ENCODE results near the gene ADAM12.

DNA sequence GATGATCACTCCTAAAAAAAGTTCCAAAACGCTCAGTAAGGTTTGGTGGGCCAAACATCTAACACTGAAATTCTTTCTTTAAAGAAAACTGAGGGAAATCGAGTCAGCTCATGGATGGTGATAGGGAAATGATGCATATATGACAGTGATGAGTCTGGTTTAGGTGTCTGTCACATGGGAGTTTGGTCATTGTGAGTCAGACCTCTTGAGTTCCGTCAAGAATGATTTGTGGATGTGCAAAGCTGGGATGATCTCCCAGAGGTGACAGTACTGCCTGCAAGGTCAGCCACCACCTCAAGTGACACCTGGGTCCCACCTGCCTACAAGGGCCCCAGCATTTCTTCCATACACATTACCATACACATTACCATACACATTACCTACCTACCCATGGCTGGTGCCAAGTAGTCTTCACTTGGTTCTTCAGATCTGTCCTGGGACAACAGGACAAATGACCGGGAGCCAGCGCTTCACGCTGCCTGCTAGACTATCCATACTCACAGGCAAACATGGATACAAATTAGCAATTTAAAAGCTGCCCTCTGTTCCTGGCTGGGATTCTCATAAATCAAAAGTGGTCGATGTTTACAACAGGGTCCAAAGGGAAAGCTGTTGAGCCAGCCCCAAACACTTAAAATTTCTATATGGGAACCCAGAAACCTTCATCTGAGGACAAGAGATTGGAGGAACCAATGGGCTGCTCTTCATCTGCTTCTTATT is 128.4 kb downstream of the ADAM12 start:
- TF ChIP-seq, protein P1, sequence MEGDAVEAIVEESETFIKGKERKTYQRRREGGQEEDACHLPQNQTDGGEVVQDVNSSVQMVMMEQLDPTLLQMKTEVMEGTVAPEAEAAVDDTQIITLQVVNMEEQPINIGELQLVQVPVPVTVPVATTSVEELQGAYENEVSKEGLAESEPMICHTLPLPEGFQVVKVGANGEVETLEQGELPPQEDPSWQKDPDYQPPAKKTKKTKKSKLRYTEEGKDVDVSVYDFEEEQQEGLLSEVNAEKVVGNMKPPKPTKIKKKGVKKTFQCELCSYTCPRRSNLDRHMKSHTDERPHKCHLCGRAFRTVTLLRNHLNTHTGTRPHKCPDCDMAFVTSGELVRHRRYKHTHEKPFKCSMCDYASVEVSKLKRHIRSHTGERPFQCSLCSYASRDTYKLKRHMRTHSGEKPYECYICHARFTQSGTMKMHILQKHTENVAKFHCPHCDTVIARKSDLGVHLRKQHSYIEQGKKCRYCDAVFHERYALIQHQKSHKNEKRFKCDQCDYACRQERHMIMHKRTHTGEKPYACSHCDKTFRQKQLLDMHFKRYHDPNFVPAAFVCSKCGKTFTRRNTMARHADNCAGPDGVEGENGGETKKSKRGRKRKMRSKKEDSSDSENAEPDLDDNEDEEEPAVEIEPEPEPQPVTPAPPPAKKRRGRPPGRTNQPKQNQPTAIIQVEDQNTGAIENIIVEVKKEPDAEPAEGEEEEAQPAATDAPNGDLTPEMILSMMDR (IDR thresholded peaks at IDR 0.05): no peak
- no peak for TF ChIP-seq POLR2A (IDR thresholded peaks at IDR 0.05)

Data from uterus (tissue), 2 donors.